ENCODE results near the gene SNRNP200.

GRCh38 chr2:96306370-96306769 is 1.0 kb upstream of the SNRNP200 start:
- no peak for TF ChIP-seq CTCF (conservative IDR thresholded peaks at IDR 0.05)
- TF ChIP-seq EZH2 (IDR thresholded peaks at IDR 0.05; ENCODE audit: low read depth) = no peak
